GM12892 (cell line): ENCODE results near the gene SLC2A6.

Experiments
- POLR2A ChIP-seq: IDR thresholded peaks from 2 replicates; pipeline ENCODE4 v1.6.1; 2011; ENCODE audit warnings: low read depth, low read length, control low read depth
- POLR2AphosphoS5 ChIP-seq: IDR thresholded peaks from 2 replicates; pipeline ENCODE4 v1.6.1; 2011; ENCODE audit warnings: low read depth, low read length, control low read depth
- TAF1 ChIP-seq: IDR thresholded peaks from 2 replicates; pipeline ENCODE4 v1.6.1; 2011; ENCODE audit warnings: low read depth, mild to moderate bottlenecking, control low read depth, low read length, borderline replicate concordance

GRCh38 chr9:133465984-133466383 is 12.9 kb downstream of the SLC2A6 start:
- TF ChIP-seq POLR2A (no peak), TAF1 (no peak), POLR2AphosphoS5 (no peak)
